ENCODE data around the gene SMYD3. TPM values are rescaled to one million over a fixed set of nuclear protein-coding genes. Genes with fewer than 3 reads are reported as not detected.

The SMYD3 gene
- total RNA-seq, 1 donor from 2014 or later: 24.2 TPM

DNA sequence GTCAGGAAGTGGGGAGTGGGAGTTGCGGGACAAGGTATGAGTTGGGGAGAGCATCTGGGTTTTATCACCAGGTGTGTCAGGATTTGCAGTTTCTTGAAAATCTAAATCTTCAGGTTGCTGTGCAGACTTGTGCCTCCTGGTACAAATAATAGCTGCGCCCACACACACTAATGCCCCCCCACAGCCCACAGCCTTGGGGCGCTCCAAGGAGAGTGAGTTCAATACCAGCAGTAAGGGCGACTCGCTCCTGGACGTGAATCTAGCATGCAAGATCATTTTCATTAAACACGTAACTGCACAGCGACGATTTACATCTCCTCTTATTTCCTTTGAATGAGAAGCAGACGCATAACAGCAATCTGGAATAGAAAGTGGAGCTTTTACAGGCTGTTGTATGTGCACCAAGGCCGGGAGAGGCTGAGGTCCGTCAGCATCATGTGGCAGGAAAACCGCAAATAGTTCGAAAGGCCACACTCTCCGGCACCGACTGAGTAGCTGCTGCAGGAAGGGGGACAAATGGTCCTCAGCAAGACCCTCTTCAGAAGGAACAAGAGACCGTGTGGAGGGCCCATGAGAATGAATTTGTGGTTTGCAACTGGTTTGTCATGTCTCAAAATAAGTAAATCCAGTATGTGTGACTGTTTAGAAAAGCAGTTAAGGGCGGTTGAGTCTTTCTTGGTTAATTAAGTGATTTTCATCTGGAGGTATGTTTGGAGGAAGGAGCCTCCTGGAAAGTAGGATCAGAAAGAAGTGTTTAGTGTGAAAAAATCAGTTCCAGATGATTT is 439.5 kb downstream of the SMYD3 start:
- no peak overlapping the region for H3K27ac Mint-ChIP-seq (ENCODE audit: unreplicated experiment)
- peaks cover 54% of the 10 kb centered on the region for H3K4me1 Mint-ChIP-seq
- H3K27me3 Mint-ChIP-seq (ENCODE audit: low read depth): peaks cover 4% of the 10 kb centered on the region
- no peak overlapping the region for H3K4me3 Mint-ChIP-seq
- TF ChIP-seq, protein P1, sequence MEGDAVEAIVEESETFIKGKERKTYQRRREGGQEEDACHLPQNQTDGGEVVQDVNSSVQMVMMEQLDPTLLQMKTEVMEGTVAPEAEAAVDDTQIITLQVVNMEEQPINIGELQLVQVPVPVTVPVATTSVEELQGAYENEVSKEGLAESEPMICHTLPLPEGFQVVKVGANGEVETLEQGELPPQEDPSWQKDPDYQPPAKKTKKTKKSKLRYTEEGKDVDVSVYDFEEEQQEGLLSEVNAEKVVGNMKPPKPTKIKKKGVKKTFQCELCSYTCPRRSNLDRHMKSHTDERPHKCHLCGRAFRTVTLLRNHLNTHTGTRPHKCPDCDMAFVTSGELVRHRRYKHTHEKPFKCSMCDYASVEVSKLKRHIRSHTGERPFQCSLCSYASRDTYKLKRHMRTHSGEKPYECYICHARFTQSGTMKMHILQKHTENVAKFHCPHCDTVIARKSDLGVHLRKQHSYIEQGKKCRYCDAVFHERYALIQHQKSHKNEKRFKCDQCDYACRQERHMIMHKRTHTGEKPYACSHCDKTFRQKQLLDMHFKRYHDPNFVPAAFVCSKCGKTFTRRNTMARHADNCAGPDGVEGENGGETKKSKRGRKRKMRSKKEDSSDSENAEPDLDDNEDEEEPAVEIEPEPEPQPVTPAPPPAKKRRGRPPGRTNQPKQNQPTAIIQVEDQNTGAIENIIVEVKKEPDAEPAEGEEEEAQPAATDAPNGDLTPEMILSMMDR (conservative IDR thresholded peaks at IDR 0.05): no peak
- no peaks in the 10 kb centered on the region for H3K9me3 Mint-ChIP-seq
- H3K36me3 Mint-ChIP-seq (ENCODE audit: low read depth): no peaks in the 10 kb centered on the region
- DNase-seq (ENCODE audit: low read depth, low spot score): no peak

DNA sequence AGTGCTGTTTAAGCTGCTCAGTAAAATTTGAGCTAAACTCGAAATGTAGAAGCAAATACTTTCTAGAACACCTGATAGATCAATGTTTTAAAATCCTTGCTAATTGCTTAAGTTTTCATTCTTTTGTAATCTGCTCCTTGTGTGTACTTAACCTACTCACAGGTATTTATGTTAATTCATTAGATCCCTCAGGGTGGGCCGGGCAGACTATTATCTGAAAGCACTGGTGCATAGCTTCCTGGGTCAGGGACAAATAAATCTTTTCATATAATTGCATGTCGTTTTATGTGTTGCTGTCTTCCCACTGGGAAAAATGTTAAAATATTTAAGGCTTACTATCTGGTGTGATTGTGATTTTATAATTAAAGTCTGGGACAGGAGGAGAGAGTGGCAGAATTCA is 440.5 kb downstream of the SMYD3 start:
- Mint-ChIP-seq H3K36me3 (ENCODE audit: low read depth) (no peaks in the 10 kb centered on the region), H3K27me3 (ENCODE audit: low read depth) (peaks cover 4% of the 10 kb centered on the region), H3K4me1 (peaks cover 46% of the 10 kb centered on the region), H3K4me3 (no peak overlapping the region), H3K27ac (ENCODE audit: unreplicated experiment) (no peak overlapping the region), H3K9me3 (no peaks in the 10 kb centered on the region)
- DNase-seq (ENCODE audit: low read depth, low spot score): no peak
- TF ChIP-seq, protein P1 (conservative IDR thresholded peaks at IDR 0.05): no peak

DNA sequence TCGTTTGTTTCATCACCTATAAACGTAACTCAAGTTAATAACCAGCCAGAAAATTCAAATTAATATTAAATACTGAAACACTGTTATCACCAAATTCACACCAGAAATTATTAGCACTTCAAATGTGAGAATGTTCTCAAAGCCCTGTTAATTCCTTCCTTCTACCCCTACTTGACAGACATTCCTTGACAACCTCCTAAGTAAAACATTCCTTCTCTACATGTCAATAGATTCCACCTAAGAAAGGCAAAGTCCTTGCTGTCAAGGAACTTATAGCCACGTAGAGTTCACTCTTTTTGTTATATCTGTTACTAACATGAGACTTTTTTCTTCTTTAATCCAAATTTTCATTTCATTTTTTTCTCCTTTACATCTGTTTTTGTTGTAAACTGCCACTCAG is 441.5 kb downstream of the SMYD3 start:
- no peak for DNase-seq (ENCODE audit: low read depth, low spot score)
- no peak overlapping the region for H3K27ac Mint-ChIP-seq (ENCODE audit: unreplicated experiment)
- TF ChIP-seq, protein P1 (conservative IDR thresholded peaks at IDR 0.05): no peak
- H3K4me1 Mint-ChIP-seq: peaks cover 41% of the 10 kb centered on the region
- peaks cover 4% of the 10 kb centered on the region for H3K27me3 Mint-ChIP-seq (ENCODE audit: low read depth)
- no peaks in the 10 kb centered on the region for H3K36me3 Mint-ChIP-seq (ENCODE audit: low read depth)
- no peaks in the 10 kb centered on the region for H3K9me3 Mint-ChIP-seq
- H3K4me3 Mint-ChIP-seq: no peak overlapping the region

DNA sequence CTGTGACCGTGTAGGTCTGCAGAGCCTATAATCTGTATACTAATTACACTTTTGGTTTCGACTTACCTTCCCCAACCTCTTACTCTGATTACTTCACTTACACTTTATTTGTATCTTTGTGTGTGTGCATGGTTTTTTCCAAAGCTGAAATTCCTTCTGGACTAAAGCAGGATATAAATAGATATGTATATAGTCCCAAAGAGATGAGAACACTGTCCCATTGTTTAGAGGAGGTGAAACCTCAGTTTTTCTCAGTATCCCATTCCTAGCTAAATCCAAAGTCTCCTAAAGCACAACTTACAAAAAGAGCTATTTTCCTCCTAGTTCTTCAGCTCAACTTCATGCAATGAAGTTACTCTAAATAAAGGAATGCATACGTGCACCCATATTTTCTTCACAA is 442.2 kb downstream of the SMYD3 start:
- H3K27me3 Mint-ChIP-seq (ENCODE audit: low read depth): peaks cover 4% of the 10 kb centered on the region
- no peak overlapping the region for H3K4me3 Mint-ChIP-seq
- no peaks in the 10 kb centered on the region for H3K9me3 Mint-ChIP-seq
- H3K4me1 Mint-ChIP-seq: peaks cover 41% of the 10 kb centered on the region
- TF ChIP-seq, protein P1 (conservative IDR thresholded peaks at IDR 0.05): no peak
- no peaks in the 10 kb centered on the region for H3K36me3 Mint-ChIP-seq (ENCODE audit: low read depth)
- DNase-seq (ENCODE audit: low read depth, low spot score): no peak
- peak overlapping the region; percentile 27 for H3K27ac Mint-ChIP-seq (ENCODE audit: unreplicated experiment)

DNA sequence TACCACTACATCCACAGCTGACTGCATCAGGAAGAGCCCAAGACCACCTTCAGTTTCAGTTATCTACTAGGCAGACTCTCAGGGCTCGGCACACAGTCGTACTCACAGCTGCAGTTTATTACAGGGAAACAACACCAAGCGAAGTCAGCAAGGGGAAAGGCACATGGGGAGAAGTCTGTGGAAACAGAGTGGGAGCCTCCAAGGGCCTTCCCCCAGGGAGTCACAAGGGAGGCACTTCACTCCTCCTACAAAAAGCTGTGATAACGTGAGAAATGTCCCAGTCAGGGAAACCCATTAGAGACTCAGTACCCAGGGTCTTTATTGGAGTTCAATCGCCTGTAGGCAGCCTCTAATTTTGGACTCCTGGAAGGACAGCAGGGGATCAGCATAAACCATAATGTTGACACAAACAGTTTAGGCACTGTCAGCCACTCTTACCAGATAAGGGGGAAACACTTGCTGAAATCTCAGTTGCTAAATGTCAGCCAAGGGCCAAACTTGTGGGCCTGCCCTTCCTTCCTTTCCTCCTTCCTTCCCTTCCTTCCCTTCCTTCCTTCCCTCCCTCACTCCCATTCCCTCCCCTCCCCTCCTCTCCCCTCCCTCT is 444.0 kb downstream of the SMYD3 start:
- Mint-ChIP-seq H3K27me3 (ENCODE audit: low read depth) (peaks cover 4% of the 10 kb centered on the region), H3K27ac (ENCODE audit: unreplicated experiment) (no peak overlapping the region), H3K36me3 (ENCODE audit: low read depth) (no peaks in the 10 kb centered on the region), H3K4me1 (peaks cover 38% of the 10 kb centered on the region), H3K9me3 (no peaks in the 10 kb centered on the region), H3K4me3 (no peak overlapping the region)
- TF ChIP-seq, protein P1 (conservative IDR thresholded peaks at IDR 0.05): no peak
- no peak for DNase-seq (ENCODE audit: low read depth, low spot score)
